CD1c-positive myeloid dendritic cell (primary cell): ENCODE data around the gene QKI.
"Not testable (repeated sequence)": the region's sequence is repeated elsewhere in the genome, so short reads cannot be mapped to it uniquely, and the experiment has no call there.

Experiments used
- DNase-seq: peaks from one replicate; pipeline ENCODE4 v3.0.0-alpha.2; 2016; ENCODE audit errors: extremely low spot score

QKI gene

GRCh38 chr6:163414946-163415619 is 565 bp downstream of the QKI start:
- no peak for DNase-seq

GRCh38 chr6:163415620-163416556 is 1.4 kb downstream of the QKI start:
- peak; percentile 94 for DNase-seq

GRCh38 chr6:163416557-163417253 is 2.2 kb downstream of the QKI start:
- DNase-seq = peak; percentile 78

DNA sequence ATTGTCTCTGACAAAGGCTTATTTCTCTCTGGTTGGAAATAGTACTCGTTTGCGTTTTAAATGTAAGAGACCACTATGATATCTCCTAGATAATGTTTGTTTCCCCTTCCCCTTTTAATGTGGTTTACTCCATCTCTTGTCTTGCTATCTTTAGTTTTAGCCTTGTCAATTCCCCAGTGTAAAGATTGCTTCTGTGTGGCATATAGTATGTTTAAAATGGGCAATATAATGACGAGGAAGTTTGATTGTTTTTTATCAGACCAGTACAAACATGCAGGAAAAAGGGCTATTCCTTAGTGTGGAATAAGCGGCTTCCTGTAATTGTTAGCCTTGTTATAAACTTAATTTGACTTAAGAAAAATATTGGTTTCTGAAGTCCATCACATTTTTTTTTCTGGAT is 3.1 kb downstream of the QKI start:
- DNase-seq = peak; percentile 27

DNA sequence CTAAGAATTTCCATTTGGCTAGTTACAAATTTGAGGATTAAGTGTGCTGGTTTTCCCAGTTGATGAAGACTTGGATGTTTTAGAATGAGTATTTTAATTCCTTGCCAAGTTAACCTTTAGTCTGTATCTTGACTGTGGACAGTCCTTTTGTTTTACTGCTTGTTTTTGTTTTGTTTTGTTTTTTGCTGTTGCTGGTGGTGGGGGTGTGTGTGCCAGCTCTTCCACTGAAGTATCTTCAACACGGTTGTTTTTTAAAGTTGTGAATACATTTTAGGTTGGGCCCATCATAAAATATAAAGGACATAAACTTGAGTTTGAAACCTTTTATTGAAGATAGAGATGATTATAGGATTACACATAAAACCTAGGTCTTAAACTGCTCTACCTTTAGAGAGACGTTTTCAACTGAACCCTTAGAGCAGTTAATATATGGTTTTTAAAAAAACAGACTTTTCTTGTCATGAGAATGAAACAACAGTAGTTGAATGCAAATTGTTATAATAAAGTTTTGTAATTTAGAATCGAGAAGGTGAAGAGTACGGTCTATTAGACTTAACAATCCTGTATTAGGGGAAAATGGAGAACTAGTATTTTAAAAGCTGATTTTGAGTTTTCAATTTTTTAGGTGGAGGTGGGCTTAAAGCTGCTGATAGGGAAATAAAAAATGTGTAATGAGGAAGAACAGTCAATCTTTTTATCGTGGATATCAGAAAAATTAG is 4.0 kb downstream of the QKI start:
- peak; percentile 28 for DNase-seq

GRCh38 chr6:163419413-163420288 is 5.1 kb downstream of the QKI start:
- DNase-seq = peak; percentile 36

- no peak for DNase-seq
Measured at GRCh38 chr6:163420289-163420614, 5.7 kb downstream of the QKI start.

DNA sequence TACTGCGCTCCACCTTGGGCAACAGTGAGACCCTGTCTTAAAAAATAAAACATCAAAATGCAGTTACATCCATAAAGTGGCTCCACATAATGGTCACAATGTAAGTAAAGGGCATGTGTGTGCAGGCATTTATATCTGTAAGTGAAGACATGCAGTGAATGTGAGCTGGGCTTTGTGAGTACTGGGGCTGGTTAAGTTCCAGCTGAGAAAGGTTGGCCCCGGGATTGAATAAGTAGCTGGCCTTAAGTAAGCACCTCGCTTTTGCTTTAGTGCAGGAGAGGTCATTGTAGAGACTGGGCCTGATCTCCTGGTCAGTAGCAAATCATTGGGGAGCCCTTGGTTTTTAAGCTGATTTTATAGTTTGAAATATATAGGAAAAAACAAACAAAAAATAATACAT is 8.0 kb downstream of the QKI start:
- DNase-seq = no peak

DNA sequence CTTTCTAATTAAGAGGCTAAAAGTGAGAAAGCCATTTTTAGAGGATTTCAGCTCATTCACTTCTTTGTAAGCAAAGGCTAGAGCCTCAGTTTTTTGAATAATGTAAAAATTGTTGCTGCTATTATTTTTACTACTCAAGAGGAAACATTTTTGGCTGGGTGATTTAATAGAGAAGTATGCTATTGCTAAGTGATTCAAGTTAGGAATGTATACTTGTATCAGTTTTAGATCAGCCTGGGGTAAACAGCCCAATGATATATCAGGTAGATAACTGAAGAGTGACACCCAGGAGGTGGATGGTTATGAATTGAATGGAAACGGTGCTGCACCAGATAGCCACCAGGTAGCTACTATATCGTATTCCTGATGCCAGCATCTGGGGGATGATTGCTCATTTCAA is 9.2 kb downstream of the QKI start:
- DNase-seq = no peak

- peak; percentile 62 for DNase-seq
Measured at GRCh38 chr6:163427498-163428254, 13.2 kb downstream of the QKI start.

GRCh38 chr6:163428373-163428772 is 13.9 kb downstream of the QKI start:
- no peak for DNase-seq

DNA sequence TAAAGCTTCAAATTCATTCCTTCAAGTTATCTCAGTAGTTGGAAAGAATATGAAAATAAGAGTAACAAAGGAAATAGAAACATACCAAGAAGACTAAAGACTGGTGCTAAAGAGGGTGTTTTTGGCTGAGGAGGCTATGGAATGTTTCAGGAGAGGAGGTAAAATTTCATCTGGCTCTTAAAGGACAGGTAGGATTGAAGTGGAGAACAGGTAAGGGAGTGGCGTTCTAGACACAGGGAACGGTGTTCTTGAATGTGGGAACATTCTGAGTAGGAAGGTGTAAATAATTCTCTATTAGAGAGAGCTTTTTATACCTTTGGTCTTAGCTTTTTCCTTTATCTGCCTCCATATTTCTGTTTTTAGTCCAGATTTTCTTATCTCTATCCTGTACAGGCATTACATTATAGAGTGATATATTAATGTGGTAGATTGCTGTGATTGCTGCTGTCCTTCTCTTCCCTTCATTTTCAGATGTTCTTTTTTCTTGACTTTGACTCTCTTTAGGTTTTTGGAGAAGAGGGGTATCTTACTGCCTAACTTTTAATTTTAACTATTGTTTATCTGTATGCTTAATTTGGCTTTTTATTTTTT is 15.4 kb downstream of the QKI start:
- no peak for DNase-seq

DNA sequence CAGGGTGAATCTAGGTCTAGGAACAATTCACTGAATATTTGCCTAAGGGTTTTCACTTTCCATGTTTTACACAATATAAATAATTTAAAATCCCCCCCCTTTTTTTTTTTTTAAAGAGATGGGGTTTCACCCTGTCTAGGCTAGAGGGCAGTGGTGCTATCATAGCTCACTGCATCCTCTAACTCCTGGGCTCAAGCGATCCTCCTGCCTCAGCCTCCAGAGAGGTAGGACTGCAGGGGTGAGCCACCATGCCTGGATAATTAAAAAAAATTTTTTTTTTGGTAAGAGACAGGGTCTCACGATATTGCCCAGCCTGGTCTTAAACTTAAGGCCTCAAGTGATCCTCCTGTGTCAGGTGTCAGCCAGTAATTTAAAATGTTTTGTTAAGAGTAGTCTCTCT is 17.8 kb downstream of the QKI start:
- DNase-seq = no peak

DNA sequence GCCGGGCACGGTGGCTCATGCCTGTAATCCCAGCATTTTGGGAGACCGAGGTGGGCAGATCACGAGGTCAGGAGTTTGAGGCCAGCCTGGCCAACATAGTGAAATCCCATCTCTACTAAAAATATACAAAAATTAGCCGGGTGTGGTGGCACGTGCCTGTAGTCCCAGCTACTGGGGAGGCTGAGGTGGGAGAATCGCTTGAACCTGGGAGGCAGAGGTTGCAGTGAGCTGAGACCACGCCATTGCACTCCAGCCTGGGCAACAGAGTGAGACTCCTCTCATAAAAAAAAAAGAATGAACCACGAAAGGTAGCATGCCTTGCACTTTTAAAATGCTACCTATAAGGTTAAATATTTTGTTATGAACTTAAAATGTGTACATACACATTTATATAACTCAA is 19.0 kb downstream of the QKI start:
- not testable (repeated sequence) for DNase-seq

- DNase-seq = no peak
Measured at GRCh38 chr6:163435023-163435422, 20.5 kb downstream of the QKI start.

- DNase-seq = no peak
Measured at GRCh38 chr6:163436843-163437242, 22.3 kb downstream of the QKI start.

- no peak for DNase-seq
Measured at GRCh38 chr6:163437466-163437865, 22.9 kb downstream of the QKI start.

GRCh38 chr6:163438298-163438939 is 23.9 kb downstream of the QKI start:
- no peak for DNase-seq

DNA sequence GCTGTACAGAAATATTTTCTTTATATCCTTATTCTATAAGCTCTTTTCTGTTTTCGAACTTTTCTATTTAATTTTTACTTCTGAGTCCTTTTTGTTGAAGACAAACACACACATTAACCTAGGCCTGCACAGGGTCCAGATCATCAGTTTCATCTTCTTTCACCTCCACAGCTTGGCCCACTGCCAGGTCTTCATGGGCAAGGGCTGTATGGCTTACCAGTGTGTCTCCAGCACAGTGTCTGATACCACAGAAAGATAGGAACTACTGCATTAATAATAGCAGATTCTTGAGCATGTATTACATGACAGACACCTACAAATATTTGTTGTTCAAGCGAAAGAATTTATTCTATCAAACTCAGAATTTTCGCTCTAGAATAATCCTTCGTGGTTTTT is 24.4 kb downstream of the QKI start:
- DNase-seq = no peak
